GM18909 (cell line): ENCODE measurements around the gene SASH1.

Experiments used
- ATAC-seq: cut with Tn5 transposase; IDR thresholded peaks from one replicate; pipeline ENCODE4 v1.9.1; 2021; ENCODE audit warnings: mild to moderate bottlenecking; ENCODE audit not compliant: unreplicated experiment, poor library complexity

Gene SASH1

DNA sequence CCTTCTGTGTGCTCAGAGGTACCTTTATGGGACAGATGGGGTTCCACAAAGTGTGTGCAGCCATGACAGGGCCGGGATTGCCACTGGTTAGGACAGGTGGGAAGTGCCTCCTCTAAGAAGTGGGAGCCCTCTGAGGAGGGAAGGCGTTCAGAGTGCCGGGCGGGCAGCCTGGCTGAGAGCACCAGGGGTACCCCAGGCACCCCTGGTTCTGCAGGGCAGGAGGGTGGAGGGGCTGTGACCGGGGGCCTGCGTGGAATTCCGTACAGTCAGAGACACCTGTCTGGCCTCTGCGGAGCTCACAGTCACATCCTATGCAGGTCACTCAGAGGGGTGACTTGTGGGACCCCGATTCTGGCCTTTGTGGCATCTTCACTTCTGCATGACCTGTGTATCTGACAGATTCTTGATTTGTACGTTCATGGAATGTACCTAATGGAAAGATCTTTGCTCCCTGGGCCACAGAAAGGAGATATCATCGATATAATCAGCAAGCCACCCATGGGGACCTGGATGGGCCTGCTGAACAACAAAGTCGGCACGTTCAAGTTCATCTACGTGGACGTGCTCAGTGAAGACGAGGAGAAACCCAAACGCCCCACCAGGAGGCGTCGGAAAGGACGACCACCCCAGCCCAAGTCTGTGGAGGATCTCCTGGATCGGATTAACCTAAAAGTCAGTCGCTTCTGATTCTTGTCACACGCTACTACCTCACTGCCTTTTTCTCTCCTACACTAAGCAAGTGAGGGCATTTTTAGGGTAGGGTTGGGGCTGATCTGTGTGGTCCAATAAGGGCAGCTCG, 190.9 kb downstream of the SASH1 start:
- ATAC-seq: no peak

DNA sequence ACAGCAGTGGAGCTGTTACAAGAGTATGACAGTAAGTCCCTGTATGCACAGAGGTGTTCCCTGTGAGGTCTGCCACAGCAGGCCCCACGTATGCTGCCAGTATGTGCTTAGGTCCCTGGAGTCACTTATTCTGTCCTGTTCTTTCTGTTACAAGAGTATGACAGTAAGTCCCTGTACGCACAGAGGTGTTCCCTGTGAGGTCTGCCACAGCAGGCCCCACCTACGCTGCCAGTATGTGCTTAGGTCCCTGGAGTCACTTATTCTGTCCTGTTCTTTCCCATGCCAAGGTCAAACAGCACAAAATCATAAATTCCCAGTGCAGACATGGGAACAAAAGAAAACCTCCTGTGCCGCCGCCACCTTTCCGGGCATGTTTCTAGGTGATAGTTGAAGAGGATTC, 192.2 kb downstream of the SASH1 start:
- no peak for ATAC-seq

DNA sequence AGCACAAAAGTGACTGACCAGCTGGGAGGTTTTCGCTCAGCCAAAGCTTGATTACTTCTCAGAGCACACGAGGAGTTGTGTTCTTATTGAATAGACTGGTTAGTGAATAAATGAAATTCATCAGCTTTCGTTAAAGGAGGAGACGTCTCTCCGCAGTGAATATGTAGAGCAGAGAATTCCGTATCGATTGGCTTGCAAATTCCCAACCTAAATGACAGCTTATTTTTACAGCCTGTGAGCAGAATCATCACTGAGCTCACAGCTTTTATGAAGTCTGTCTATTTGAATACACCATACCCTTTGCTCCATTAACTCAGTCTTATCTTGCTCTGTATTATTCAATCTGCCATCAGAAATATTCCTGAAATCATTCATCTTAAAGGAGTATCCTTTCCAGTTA, 192.7 kb downstream of the SASH1 start:
- no peak for ATAC-seq

DNA sequence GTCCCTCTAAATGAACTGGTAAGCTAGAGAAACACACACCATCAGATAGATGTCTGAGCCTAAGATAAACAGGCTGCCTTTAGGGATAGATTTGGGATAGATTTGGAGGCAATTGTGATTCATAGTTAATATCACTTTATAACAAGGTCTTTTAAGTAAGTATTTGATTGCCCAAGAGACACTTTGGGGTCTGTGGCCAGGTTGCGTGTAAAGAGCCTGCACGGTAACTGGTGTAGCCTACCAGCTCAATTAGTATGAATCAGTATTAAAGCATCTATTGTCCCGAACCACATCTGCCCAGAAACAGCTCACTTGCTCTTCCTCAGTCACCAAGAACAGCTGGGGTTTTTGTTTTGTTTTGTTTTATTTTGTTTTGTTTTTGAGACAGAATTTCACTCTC, 193.3 kb downstream of the SASH1 start:
- no peak for ATAC-seq

DNA sequence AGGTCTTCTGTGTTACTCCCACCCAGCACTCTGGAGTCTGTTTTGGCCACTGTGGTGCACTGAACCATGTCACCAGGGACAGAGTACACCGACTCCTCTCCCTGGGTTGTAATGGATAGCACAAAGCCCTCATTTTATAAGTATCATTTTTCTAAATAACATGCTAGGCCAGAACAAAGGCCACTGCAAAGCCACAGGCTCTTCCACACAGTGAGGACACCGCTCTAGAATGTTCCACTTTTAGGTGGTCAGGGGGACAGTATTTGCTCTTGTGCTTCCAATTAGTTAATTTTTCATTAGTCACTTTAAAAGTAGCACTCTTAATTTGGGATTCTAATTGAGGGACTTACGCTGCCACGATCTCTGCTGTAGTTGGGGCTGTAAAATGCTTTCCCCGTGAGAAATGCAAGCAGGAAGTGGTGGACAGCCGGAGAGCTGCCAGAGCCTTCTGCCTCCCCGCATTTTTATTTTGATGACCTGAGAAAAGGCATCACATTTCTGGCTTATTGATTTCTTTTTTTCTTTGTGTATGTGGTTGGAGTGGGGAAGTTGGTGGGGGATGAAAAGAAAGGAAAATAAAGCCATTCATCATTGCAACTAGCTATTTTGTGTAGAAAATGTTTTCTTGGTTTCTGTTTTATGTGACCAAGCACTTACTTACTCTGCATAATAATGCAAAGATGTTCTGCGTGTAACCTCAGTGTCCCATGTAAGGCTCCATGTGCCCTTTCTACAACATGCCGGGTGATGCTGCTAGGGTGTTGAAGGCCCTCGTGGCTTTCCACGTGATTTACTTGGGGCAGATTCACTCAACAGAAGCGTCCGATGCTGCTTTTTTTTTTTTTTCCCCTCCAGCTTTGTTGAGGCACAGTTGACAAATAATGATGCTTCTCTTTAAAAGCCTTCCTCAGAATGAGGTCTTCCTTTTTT, 195.9 kb downstream of the SASH1 start:
- no peak for ATAC-seq

DNA sequence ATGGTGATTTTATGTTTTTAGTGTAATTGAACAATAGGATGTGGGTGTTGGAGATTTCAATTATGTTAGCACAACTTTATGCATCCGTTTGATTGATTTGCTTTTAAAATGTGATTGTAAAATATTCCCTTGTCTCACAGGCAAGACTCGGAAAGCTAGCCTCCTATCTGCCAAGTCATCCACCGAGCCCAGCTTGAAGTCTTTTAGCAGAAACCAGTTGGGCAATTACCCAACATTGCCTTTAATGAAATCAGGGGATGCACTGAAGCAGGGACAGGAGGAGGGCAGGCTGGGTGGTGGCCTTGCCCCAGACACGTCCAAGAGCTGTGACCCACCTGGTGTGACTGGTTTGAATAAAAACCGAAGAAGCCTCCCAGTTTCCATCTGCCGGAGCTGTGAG, 200.9 kb downstream of the SASH1 start:
- ATAC-seq: no peak

DNA sequence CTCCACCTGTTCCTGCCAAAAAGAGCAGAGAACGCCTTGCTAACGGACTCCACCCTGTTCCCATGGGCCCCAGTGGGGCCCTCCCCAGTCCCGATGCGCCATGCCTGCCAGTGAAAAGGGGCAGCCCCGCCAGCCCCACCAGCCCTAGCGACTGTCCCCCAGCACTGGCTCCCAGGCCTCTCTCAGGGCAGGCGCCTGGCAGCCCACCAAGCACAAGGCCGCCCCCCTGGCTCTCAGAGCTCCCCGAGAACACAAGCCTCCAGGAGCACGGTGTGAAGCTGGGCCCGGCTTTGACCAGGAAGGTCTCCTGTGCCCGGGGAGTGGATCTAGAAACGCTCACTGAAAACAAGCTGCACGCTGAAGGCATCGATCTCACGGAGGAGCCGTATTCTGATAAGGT, 201.8 kb downstream of the SASH1 start:
- ATAC-seq: no peak

DNA sequence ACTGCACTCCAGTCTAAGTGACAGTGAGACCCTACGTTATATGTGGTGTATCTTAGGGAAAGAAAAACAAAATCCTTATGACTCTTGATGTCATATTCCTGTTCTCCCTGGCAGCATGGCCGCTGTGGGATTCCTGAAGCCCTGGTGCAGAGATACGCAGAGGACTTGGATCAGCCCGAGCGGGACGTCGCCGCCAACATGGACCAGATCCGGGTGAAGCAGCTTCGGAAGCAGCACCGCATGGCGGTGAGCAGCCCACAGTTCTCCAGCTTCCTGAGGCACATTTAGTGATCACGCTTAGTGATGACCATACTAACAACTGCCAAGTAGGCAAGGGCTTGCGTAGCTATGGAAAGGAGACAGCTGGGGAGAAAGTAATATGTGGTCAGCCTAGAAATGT, 203.3 kb downstream of the SASH1 start:
- ATAC-seq: no peak

DNA sequence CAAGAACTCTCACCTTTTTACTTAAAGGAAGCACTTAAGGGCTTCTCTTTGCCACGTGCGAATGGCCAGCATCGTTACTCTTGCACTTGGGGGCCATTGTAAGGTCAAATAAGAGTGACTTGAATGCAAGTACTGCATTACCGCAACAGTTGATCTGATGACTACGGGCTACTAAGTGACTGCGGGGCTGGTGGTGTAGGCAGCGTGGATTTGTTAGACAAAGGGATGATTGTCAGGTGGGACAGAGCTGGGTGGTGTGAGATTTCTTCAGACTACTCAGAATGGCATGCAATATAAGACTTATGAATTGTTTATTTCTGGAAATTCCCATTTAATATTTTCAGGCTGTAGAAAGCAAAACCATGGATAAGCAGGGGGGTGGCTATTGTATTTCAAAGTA, 204.5 kb downstream of the SASH1 start:
- no peak for ATAC-seq

DNA sequence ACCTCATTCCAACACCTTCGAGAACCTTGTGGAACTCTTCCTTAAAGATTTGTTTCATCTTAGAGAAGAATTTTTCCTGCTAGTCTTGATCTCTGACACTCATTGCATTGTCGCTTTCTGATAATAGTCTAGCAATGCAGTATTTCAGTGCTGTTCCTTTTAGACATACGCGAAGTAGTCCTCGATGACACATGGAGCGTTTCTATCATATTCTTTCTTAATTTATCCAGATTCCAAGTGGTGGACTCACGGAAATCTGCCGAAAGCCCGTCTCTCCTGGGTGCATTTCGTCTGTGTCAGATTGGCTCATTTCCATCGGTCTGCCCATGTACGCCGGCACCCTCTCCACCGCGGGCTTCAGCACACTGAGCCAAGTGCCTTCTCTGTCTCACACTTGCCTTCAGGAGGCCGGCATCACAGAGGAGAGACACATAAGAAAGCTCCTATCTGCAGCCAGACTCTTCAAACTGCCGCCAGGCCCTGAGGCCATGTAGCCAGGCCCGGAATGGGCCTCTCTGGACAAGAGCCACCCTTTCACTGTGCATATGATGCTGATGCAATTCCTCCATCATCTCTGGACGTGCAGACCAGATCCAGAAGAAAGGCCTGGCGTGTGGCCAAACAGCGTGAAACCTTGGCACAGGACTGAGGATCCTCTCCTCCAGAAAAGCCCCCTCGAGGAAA, 205.6 kb downstream of the SASH1 start:
- no peak for ATAC-seq

DNA sequence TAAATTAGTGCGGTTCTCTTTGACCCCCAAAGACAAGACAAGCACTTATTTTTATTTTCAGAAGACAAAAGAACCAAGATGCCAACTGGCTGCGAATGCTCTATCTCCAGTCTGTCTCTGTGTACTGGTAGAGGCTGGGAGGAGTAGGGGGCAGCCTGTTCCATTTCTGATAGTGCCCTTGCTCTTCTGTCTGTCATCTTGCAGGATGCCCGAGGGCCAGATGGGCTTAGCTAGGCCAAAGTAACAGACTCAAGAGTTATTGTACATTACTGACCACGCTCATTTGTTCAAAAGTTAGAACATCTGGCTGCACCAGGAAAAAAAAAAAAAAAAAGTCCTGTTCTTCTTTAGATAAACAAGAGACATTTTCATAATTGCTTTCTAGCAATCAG, 206.1 kb downstream of the SASH1 start:
- ATAC-seq: no peak

DNA sequence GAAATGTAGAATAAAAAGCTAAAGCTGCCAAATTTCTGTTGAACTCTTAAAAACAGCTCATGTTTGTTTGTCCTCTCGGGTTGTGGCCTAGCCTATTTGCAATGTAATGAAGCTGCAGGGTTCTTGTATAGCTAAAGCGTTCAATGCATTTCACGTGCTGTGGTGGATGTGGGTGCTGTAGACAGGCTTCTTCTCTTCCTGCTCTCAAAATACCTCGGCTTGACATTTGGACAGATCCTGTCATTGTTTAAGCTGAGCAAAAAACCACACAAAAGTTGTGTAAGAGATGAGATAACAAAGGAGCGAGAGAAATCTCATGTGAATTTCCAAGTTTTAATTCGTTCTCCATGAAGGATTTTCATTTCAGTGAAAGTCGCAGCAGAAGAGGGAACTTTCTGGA, 207.9 kb downstream of the SASH1 start:
- no peak for ATAC-seq

DNA sequence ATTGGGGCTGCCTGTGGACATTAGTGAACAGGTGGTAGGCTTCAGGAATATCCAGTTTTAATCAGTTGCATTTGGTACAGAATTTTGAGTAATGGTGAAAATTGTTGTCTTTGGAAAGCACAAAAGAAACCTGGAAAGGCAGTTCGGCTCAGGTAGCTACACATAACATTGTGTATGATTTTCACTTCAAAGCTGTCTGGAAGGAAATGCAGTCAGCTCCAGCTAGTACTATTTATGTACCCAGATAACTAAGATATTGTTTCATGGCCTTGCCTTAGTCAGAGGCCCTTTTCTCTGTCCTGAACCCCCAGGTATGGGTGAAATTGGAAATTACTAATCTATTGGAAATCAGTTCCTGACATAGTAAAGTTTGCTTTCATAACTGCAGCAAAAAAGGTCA, 208.6 kb downstream of the SASH1 start:
- ATAC-seq: no peak

DNA sequence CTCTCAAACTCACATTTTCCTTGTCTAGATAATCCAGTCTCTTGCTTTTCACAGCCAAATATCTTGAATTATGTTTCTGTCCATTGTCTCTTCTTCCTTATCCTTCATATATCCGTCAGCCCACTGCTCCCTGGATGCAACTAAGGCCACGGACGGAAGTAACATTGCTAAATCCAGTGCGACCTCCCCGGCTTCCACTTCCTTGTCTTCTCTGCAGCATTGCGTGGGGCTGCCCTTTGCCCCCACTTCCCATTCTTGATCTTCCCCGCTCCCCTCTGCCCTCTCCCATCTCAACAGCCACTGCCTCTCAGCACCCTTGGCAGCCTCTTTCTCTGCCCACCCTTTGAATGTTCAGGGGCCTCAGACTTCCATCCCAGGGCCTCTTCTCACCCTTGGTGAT, 213.8 kb downstream of the SASH1 start:
- no peak for ATAC-seq

DNA sequence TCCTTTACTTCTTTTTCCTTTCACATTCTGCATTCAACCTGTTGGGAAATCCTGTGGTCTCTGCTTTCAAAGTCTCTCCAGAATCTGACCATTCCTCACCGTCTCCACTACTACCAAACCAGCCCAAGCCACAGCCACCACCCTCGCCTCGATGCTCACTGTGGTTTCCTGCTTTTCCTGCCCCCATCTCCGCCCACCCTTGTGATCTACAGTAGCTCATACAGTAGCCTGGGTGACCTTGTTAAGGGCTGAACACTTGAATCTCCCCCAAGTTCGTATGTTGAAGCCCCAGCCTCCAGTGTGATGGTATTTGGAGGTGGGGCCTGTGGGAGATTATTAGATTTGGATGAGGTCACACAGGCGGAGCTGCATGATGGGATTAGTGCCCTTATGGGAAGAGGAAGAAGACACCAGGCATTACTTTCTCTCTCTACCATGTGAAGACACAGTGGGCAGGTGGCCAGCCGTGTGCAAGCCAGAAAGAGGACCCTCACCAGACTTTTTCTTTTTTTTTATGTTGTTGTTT, 215.2 kb downstream of the SASH1 start:
- ATAC-seq: no peak

DNA sequence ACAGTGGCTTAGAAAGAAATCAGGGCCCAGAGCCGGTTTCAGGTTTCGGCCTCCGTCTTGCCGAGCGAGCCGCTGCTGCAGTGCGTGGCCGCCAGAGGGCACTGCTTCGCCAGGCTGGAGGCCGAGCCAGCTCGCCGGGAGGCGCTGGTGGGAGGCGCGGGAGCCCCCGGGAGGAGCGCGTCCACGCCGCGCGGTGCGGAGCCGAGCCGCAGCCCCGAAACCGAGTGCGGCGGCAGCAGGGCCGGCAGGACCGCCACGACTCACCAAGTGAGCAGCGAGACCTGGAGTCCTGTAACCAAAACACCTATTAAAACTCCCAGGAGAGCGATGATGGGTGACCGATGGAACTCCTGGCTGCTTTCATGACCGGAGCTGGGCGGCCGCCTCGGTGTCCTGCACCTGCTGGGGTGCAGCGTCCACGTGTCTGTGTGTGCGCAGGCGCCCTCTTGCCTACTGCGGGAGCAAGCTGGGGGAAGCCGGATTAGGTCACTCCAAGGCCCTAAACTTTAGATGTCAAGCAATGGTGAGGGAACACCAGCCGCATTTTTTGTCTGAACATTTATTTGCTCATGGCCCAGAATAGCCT, 217.3 kb downstream of the SASH1 start:
- peak; percentile 83 for ATAC-seq

DNA sequence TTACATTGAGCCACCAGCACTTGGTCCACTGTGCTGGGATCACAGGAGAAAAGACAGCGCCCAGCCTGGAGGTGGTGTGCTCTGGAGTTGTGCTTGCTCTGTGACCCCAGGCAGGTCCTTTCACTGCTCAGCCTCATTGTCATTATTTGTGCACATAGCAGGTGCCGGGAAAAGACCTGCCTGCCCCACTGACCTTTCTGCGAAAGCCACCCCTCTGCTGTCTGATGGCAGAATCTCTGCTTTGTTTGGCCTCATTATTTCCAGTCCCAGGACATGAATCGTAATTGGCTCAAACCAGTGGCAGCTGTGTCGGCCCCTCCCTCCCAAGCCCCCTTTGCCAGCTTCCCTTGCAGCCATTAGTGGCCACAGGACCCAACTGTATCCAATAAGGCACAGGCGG, 219.0 kb downstream of the SASH1 start:
- ATAC-seq: no peak

DNA sequence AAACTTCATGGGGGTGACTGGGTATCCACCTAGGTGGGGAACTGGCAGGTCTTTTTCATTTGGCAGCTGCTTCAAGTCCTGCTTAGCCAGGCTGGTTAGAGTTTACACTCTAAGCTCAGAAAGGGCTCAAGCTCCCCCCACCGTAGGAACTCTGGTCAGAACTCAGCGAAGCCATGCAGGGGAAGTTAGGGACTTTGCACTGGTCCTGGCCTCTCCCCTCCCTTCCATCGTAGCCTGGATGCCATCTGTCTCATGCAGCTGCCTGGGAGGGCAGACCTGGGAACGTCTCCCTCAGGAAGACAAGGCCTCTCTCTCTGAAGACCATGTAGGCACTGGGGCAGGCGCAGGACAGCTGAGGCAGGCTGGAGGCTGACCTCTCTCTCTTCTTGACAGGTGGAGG, 220.4 kb downstream of the SASH1 start:
- no peak for ATAC-seq

DNA sequence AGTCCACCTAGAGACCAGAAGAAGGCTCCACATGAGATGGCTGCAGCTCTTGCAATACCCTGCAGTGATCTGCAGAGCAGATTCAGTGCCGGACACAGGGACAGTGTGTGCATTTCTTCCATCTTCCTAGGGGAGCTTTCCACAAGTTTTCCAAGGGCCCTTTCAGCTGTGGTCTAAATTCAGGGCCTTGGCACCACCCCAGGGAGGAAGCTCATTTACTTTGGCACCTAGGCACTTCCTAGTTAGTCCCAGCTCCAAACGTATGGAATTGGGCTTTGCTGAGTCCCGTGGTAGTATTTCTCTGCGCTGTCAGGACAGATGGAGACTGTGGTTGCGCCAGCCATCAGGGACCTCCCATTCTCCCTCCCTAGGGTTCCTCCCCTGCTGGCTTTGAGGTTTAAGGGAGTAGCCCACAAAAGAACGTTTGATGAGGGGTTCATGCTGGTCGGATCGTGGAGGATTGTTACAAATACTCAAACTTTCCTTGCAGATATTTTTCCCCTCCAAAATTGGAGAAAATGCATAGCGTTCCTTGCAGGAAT, 221.9 kb downstream of the SASH1 start:
- ATAC-seq: no peak

DNA sequence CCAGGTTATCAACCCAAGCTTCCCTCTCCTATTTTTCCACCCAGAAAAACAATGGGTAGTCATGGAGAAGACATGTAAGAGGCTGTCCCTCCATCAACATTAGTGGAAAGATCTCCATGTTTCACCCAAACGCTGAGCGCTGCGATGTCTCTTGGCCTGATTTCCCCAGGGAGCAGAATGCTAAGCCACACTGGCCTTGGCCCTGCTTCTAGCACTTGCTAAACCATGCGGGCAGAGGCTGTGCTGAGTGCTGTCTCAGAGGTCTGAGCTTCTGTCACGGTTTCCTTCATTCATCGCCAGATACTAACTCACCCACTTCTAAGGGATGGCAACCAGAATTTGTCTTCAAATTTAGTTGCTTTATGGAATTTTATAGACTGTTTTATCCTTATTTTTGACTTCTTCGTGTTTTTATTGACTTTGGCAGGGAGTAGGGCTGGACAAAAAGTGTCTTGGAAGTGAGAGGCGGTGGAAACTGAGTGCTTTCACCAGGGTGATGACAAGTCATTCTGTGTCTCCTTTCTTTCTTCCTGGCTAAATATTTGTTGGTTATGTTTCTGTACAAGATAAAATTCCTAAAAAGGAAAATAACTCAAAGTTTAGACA, 222.8 kb downstream of the SASH1 start:
- no peak for ATAC-seq
